Stimulated activated CD4-positive, alpha-beta T cell treated with anti-CD3 and anti-CD28 coated beads, Interleukin-4, amount 100 ng/mL, for 4 hours (primary cell): ENCODE measurements around the gene LYZL4.

Source experiments
- DNase-seq, 2 experiments: peaks; one replicate each; pipeline ENCODE4 v3.0.0-alpha.2; 2020

LYZL4 gene, protein sequence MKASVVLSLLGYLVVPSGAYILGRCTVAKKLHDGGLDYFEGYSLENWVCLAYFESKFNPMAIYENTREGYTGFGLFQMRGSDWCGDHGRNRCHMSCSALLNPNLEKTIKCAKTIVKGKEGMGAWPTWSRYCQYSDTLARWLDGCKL

DNA sequence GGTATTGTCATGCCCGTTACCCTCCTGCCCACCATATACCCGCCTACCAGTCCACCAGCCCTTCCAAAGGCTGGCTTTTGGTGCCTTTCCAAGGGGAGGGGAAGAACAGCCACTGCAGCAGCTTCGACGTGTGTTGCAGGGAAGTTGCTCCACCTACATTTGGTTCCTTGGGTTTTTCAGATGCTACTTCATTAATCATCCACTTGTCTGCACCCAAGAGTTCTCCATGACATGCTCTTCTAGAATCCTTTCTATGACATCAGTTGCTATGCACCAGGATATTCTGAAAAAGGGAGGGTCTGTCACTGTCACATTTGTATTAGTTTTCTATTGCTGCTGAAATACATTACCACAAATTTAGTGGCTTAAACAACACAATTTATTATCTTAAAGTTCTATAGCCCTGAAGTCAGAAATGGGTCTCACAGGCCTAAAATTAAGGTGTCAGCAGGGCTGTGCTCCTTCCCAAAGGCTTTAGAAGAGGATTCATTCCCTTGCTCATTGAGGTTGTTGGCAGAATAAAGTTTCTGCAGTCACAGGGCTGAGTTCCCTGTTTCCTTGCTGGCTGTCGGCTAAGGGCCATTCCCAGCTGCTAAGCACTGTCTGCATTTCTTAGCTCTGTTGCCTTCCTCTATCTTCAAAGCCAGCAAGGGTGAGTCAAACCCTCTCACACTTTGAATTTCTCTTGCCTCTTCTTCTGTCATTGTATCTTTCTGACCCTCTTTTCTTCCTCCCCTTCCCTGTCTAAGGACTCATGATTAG, at the start of gene LYZL4:
Gene LYZL4, minus strand, starts transcription at position 241 of the 762 bp plus-strand sequence. CDS start 3,359 bp downstream, outside the sequence.
- DNase-seq, result no peak

DNA sequence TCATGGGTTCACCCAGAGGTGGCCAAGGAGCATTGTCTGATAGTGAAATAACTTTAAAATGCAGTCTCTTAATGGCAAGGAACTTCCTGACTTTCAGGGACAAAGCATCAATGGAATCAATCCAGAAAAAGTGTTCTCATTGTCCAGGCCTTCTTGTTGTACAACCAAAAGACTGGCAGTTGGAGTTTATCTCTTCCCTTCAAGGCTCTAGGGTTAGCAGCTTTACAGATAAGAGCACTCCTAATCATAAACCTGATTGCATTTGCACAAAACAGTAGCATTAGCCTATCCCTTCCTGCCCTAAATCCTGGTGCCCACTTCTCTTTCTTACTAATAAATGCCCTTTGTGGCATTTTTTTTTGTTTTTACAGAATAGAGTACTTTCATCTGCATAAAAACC, 48.7 kb upstream of the LYZL4 start:
- no peak for DNase-seq

DNA sequence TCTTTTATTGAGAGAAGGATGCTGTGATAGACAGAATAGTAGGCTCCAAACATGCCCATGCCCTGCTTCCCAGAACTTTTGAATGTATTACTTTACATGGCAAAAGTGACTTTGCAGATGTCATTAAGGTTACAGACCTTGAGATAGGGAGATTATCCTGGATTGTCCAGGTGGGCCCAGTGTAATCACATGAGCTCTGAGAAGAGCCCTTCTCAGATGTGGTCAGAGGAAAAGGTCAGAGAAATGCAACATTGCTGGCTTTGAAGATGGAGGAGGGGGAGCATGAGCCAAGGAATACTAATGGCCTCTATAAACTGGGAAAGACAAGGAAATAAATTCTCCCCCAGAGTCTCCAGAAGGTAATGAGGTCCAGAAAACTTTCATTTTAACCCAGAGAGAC, 45.8 kb upstream of the LYZL4 start:
- DNase-seq, result no peak

DNA sequence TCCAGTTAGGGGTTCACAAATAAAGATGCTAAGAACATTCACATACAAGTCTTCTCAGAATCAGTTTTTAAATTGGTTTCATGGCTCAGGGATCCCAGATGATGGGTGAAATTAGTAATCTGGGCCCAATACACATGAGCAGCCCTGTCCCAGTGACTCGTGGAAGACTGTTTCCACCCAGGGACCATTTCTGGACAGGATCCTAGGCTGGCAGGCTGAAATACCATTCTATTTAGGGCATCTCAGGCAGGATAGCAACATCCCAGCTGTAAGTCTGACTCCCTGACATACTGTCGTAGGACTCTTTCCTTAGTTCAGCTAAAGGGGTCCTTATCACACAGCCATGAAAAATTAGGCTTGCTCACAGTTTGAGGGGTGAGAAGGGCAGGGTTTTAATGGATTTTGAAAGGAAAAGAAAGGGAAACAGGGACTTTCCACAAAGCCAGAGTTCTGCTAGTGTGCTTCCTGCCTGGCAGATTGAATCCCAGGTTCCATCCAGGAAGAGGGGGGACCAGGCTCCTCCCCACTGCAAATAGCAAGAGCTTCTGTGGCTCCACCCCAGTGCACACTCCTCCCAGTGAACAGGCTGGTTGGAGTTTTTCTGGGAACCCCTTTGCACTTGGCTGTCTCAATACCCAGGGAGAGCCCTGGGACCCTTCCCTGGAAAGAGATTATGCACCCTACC, 41.3 kb upstream of the LYZL4 start:
- no peak for DNase-seq

DNA sequence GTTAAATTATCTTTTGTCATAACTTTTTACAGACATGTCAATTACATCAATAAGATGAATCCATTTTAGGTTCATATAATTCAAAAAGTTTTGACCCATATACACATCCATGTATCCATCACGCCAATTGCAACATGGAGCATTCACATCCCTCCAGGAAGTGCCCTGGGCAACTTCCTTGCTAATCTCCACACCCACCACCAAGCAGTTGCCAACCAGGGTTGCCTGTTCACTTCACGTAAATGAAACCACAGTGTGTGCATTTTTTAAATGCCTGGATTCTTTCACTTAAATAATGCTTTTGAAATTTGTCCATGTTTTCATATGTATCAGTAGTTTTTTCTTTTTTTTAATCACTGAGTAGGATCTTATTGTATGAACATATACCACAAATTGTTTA, 40.7 kb upstream of the LYZL4 start:
- DNase-seq, result no peak

DNA sequence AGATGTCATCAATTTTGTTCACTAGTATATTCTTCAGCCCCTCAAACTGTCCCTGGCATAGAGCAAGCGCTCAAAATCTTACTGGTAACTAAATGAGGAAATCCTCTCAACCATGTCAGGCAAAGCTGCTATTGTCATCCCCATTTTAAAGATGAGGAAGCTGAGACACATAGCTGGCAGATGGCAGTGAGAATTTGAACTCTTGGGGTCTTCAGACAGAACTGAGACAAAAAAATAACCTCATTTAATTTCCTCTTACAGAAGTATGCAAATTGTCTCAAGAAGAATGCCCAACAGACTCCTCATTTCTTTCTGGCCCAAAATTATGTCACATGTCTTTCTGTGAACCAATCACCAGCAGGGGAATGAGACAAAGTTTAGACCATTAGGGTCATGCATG, 40.2 kb upstream of the LYZL4 start:
- no peak for DNase-seq

DNA sequence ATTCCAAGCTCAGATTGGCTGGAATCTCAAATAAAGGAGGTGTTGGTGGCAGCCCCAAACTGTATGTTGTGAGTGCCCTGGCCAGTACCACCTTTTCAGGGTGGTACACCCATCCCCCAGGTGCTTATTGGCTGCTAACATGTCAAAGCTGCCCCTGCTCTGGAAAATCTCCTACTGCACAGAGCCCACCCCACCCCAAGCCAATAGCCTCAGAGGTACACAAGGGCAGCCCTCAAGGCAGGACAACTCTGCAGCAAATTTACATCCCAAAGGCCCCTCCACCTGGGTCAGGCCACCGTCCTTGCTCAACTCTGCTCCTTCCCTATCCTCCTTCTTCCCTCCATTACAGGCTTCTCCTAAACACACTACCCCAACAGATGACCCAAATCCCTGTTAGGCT, 37.1 kb upstream of the LYZL4 start:
- DNase-seq, result no peak

DNA sequence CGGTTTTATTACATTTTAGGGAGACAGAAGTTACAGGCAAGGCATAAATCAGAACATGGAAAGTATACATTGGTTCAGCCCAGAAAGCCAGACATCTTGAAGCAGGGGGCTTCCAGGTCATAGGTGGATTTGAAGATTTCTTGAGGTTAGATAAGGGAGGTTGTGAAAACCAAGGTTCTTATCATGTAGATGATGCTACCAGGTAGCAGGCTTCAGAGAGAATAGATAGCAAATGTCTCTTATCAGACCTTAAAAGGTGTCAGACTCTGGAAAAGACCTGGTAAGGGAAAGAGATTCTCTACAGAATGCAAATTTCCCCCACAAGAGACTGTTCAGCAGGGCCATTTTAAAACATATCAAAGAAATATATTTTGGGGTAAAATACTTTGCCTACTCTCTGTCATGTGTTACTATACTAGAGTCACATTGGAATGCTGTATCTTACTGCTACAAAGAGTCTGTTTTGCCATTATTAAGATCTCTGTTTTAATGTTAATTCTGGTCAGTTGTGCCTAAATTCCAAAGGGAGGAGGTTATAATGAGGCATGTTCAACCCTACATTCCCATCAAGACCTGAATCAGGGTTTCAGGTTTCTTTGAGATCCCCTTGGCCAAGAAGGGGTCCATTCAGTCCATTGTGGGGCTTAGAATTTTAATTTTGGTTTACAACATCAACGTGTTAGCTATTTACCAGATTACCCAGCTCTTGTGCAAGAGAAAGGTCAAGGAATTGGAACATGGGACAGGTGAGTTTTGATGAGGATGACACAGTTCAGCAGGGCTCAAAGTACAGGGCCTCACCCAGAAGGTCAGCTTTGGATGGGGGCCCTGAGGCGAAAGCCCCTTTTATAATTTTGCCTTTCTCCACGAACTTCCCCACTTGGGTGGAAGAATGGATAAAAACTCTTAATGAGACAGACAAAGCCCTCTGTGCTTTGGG, 36.0 kb upstream of the LYZL4 start:
- DNase-seq, result no peak

DNA sequence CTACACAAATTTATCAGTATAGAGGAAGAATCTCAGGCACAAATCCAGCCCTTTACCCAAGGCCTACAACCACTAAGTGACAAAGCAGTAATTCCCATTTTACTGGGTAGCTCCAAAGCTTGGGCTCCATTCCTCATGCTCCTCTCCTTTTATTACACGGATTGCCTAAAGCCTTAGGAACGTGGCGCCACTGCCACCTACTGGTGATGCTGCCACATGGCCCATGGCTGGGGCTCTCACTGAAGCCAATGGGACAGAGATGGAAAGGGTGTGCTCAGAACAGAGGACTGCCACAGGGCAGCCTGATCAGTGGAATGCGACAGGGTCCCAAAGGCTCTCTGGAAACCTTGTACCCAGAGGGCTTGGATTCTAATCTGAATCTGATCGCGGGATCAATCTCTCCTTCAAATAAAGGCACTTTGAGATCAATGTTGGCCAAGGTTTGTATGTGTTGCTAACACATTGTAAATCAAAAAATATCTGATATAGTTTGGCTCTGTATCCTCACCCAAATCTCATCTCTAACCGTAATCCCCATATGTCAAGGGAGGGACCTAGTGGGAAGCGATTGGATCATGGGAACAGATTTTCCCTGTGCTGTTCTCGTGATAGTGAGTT, 33.5 kb upstream of the LYZL4 start:
- DNase-seq, result peak; percentile 69 to 78

DNA sequence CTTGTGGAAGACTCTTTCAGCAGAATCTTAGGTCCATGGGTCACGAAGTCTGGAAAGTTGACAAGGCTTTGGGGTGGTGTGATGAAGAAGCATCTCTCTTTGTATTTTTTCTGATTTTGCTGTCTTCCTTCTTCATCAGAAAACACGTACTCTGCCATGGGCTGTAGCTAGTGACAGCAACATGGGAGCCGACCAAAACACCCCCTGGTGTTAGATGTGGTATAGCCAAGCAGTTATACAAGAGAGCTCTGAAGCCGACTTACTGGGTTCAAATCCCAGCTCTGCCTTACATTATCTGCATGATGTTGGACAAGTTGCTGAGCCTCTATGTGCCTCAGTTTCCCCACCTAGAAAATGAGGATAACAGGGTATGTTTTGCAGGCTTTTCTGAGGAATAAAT, 32.9 kb upstream of the LYZL4 start:
- no peak for DNase-seq

DNA sequence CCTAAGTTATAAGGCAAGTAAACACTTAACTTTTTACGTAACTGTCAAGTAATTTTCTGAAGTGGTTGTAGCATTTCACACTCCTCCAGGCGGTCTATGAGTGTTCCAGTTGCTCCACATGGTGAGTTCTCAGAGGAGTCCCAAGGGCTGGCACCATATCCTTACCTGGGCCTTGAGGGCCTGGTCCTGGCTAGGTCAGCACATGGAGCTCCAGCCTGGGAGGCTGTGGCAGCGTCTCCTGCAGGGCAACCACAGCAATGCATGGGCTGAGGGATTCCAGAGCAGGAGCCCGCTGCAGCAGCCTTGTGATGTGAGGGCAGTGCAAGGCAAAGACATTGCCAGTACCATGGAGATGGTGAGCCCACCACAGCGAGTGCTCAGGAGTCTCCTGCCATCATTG, 32.2 kb upstream of the LYZL4 start:
- no peak for DNase-seq

DNA sequence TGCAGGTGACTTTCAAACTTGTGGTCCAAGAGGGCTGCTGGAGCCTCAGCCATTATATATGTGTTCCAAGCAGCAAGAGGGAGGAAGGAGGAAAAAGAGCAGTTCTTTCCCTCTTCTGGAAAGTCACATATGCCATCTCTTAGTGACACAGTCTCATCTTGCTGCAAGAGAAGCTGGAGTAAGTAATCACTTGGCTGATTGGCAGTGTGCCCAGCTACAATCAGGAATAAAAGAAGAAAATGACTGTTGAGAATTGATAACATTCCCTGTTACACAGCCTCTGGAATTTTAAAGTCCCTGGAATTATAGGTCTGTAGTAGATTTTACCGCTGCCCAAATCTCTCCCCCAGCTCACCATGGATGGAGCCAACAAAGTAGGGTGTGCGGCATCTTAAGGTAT, 31.4 kb upstream of the LYZL4 start:
- DNase-seq, result no peak

DNA sequence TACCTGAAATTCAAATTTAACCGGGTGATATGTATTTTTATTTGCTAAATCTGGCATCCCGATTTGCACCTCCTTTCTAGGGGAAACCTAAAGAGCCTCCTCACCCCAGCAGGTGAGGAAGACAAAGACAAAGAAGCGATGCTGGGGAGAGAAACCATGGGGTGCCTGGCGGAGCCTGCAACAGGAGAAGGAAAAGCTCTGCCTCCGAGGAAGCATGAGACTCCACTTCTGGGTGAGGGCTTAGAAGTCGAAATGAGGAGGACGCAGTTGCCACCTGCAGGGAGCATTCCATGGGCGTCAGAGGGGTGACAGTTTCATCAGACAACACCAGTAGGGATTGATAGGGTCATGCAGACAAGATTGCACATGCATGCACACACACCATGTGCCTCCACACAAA, 30.5 kb upstream of the LYZL4 start:
- no peak for DNase-seq

DNA sequence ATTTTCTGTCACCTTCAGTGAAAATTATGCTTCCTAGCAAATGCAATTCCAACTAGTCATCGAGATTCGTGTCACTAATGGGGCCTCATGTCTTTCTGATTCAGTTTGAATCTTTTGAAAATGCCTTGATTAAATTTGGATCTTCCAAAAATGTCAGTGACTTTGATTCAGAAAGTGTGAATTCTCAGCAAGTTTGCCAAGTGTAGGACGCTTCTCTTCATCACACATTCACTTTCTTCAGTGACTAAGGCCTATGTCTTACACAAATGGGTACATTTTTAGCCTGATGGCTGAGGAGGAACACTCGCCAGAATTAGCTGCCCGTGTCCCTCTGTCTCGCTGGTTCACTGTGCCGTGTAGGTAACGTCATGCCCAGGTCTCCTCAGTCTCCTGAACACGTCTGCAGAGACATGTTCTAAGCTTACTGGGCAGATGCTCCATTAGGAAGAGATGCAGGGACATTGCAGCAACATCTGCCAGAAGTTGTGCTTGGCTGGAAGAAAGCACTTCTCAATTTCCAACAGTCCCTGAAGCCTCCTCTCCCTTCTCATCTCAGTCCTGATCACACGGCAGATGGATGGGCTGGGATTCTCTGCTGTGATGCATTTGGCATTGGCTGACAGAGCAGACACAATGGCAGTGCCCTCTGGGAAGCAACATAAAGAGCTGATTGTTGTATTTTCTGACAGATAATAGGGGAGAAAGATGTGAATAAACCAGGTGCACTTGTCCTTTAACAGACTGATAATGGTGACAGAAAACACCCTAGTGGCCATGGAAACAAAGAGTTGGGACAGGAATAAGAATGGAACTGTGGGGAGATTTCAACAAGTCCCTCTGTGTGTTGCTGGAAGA, 29.1 kb upstream of the LYZL4 start:
- DNase-seq, result no peak

DNA sequence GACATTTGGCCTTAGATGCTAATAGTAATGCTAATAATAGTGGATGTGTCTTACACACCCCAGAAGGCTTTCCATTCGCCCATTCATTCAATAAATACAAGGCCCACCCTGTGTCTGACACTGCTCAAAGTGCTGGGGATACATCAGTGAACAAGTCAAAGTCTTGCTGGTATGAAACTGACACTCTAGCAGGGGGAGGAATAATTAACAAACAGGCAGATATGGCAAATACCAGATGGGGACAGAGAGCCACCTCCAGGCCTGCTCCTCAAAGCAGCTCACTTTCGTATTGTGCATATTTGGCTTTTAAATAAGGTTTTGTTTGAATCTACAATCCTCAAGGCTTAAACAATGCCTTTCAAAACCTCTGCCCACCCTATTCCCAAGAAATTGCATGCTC, 28.3 kb upstream of the LYZL4 start:
- no peak for DNase-seq

DNA sequence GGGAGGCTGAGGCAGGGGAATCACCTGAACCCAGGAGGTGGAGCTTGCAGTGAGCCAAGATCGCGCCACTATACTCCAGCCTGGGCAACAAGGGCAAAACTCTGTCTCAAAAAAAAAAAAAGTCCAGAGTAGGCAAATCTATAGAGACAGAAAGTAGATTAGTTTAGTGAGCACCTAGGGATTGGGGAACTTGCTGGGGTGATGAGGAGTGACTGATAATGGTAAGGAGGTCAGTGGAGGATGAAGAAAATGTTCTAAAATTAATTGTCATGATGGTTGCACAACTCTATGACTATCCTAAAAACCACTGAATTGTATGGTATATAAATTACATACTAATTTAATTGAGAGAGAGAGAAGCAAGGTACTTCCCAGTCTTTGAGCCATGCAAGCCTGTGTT, 27.8 kb upstream of the LYZL4 start:
- DNase-seq, result no peak

DNA sequence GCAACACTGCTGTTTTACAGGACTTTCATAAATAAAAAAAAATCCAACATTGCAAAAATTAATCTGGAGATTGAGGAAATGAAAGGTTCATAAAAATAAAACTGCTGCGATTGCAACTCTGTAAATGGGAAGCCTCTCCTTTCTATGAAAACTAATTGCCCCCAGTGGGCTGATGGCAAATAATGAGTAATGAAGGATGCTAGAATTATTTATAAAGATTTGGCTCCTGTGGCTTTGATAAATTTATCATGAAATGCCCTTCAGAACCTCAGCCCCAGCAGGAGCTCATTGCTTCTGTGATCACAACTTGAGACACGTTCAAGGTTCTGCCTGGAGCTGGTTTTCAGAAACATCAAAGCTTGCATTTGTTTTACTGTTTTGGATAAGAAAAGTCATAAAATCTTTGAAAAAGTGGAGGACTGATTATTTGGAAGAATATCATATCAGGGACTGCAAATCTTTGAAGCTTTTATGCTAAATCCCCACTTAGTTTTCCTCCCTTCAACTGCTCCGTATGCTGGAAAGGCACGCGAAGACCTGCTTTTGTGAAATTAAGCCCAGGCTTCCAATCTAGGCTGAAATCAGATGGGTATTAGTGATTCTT, 24.5 kb upstream of the LYZL4 start:
- DNase-seq, result no peak

DNA sequence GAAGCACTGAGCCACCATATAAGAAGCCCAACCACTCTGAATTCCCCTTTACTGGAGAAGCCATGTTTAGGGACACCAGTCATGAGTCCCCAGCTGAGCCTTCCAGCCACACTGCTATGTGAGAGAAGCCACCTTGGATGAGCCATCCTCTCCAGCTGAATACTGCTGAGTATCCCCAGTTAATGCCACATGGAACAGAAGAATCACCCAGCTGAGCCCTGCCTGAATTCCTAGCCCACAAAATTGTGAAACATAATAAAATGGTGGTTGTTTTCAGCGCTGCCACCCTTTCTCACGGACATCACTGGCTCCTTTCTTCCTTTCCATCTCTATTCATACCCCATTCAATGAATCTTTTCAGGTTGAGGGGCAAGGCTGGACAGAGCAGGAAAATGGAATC, 22.1 kb upstream of the LYZL4 start:
- no peak for DNase-seq

DNA sequence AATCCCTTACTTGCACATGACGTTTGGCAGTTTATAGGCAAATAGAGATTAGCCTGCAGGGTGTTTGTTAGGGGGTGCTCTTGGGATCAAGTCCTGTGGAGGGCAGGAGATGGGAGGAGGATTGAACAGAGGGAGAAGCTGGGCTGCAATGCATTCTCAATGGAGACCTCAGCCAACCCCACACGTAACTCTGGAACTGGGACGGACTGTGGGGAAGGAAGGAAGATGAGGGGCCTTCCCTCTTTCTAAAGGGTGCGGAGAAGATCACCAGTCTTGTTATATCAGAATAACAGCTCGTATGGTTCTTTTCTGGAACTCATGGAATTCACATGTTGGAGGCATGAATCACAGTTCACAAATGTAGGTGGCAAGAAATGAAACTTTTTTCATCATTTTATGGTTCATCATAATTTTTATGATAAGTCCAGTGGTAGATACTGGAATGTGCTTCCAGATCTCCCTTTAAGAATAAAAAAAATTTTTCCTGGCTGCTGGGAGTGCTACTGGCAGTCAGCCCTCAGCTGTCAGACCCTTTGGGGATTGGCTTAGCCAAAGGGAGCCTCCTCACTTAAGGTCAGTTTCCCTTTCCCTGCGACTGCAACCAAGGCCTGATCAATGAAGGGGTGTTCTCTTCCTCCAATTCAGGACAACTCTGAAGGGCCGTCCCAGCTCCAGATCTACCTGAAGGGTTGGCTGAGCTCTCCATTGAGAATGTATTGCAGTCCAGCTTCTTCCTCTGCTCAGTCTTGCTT, 20.5 kb upstream of the LYZL4 start:
- no peak for DNase-seq

DNA sequence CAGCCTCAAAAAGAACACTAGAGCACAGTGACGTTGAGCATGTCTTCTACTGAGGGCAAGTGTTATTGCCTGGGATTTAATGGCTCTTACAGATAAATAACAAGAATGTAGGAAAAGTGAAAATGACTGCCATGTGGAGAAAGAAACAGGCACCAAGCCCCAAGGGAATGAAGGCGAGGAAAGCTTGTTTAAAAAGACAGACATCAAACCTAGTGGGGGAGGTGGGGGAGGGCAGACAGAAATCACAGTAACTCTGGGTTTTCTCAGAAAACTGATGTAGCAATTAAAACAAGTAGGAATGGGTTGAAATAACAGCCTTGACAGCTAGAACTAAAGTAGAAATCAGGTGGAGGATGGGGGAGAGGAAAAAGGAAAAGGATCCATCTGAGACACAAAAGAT, 18.4 kb upstream of the LYZL4 start:
- no peak for DNase-seq
